Common myeloid progenitor, CD34-positive (primary cell): Measurements from ENCODE around the gene ANKRD13D.
"Not testable (repeated sequence)": the region's sequence is repeated elsewhere in the genome, so short reads cannot be mapped to it uniquely, and the experiment has no call there.

Experiments
- CTCF ChIA-PET: fragments of 350-600 bp; sonication (Branson Sonifier 250); formaldehyde crosslinking; loops from one replicate; lab custom pipeline; 2021; ENCODE audit warnings: antibody characterized with exemption; lab: Charles Lee
- POLR2A ChIA-PET: fragments of 350-600 bp; sonication (Branson Sonifier 250); formaldehyde crosslinking; loops from one replicate; lab custom pipeline; 2021; ENCODE audit warnings: antibody characterized with exemption; lab: Charles Lee
- DNase-seq, 3 donors: peaks; one replicate each; pipeline versions ENCODE4 v3.0.0 to v3.0.0-alpha.2; 2013
- H3K27ac ChIP-seq, 2 experiments: 1 replicate in 1 of 2; 2 replicates in 1 of 2; pipeline ENCODE4 v1.7.0; 2013; ENCODE audit warnings: inconsistent platforms in 2 of 2, low read length in 2 of 2, mild to moderate bottlenecking in 2 of 2, low read depth in 1 of 2, moderate library complexity in 1 of 2; ENCODE audit not compliant: severe bottlenecking in 2 of 2, insufficient read depth in 1 of 2, poor library complexity in 1 of 2
- H3K27me3 ChIP-seq, 5 experiments: replicated peaks in 2 of 5; 1 replicate in 3 of 5; 2 replicates in 2 of 5; pipeline versions ENCODE4 v1.6.1 to v1.7.0; 2013; ENCODE audit warnings: low read length in 4 of 5, mild to moderate bottlenecking in 2 of 5, moderate library complexity in 2 of 5, inconsistent platforms in 1 of 5; ENCODE audit not compliant: insufficient read depth in 5 of 5, control insufficient read depth in 4 of 5
- H3K36me3 ChIP-seq, 4 experiments: 1 replicate in 2 of 4; 2 replicates in 2 of 4; pipeline versions ENCODE4 v1.6.1 to v1.7.0; 2013; ENCODE audit warnings: low read length in 3 of 4, control low read depth in 1 of 4, mild to moderate bottlenecking in 1 of 4; ENCODE audit not compliant: control insufficient read depth in 4 of 4, insufficient read depth in 4 of 4
- H3K4me1 ChIP-seq, 4 experiments: 1 replicate in 3 of 4; 2 replicates in 1 of 4; pipeline versions ENCODE4 v1.6.1 to v1.7.1; 2013; ENCODE audit warnings: low read length in 3 of 4, mild to moderate bottlenecking in 3 of 4, control low read depth in 1 of 4, inconsistent platforms in 1 of 4, moderate library complexity in 1 of 4; ENCODE audit not compliant: control insufficient read depth in 4 of 4, insufficient read depth in 4 of 4; ENCODE audit errors: control extremely low read depth in 1 of 4
- H3K4me3 ChIP-seq, 7 experiments: 1 replicate in 4 of 7; 2 replicates in 3 of 7; pipeline versions ENCODE4 v1.5.1 to v1.7.0; 2013; ENCODE audit warnings: mild to moderate bottlenecking in 7 of 7, low read length in 6 of 7, moderate library complexity in 6 of 7, inconsistent platforms in 2 of 7, low read depth in 2 of 7, control low read depth in 1 of 7; ENCODE audit not compliant: insufficient read depth in 4 of 7, control insufficient read depth in 1 of 7; ENCODE audit errors: extremely low read depth in 1 of 7
- H3K9me3 ChIP-seq, 5 experiments: 1 replicate in 4 of 5; 2 replicates in 1 of 5; pipeline versions ENCODE4 v1.6.1 to v1.7.1; 2013; ENCODE audit warnings: low read length in 4 of 5, mild to moderate bottlenecking in 2 of 5, inconsistent platforms in 1 of 5, low read depth in 1 of 5, moderate library complexity in 1 of 5; ENCODE audit not compliant: control insufficient read depth in 4 of 5, insufficient read depth in 2 of 5; ENCODE audit errors: control extremely low read depth in 1 of 5
- WGBS: methylation state at CpG from one replicate; pipeline ENCODE4 v1.1.5; 2013; ENCODE audit not compliant: insufficient coverage; 5-methylcytosine and 5-hydroxymethylcytosine counted together

The ANKRD13D gene

DNA sequence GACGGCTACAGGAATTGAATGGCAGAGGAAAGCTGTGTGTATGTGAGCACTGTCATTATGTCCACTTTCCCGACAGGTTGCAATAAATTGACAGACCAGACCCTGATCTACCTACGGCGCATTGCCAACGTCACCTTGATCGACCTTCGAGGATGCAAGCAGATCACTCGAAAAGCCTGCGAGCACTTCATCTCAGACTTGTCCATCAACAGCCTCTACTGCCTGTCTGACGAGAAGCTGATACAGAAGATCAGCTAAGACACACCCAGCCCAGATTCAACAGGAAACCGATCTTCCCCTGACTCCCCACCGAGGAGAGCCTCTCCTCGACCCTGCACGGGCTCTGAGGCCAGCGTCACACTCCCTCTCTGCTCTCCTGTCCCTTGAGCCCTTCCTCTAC is 34.3 kb upstream of the ANKRD13D start:
- no peak overlapping the region for H3K4me3 ChIP-seq
- no peak overlapping the region for H3K27ac ChIP-seq

DNA sequence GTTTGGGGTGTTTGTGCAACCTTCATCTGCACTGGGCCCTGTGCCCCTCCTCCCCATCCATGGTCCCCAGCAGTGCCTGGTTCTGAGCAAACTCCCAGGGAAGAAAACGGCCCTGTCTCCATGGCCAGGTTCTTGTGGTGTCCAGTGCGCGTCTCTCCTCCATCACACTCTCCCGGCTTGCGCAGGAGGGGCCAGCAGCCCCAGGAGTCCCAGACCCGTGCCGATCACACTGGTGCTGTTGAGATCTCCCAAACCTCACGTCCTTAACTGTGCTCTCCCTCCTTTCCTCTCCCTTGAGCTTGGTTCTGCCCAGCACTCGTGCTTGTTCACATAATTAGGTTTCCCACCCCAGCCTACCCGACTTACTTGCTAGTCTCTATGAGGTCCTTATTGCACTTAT is 33.8 kb upstream of the ANKRD13D start:
- WGBS = 96% methylated on average over 8 of the region's 10 CpGs
- CTCF ChIA-PET = interaction anchor here (0.6 to 3.2 kb wide), 5 partner anchors 62 to 173 kb away, joined by 3 to 23 read pairs (median 7); no protein-coding TSS in a partner anchor
- DNase-seq = no peak
- POLR2A ChIA-PET = no interaction called here
- H3K9me3 ChIP-seq = no peaks in the 10 kb centered on the region
- H3K4me3 ChIP-seq = no peak overlapping the region
- H3K4me1 ChIP-seq = peaks cover 0 to 8% (median 3%) of the 10 kb centered on the region in 4 experiments
- no peaks in the 10 kb centered on the region for H3K27me3 ChIP-seq
- no peak overlapping the region for H3K27ac ChIP-seq
- peaks cover 16 to 74% (median 52%) of the 10 kb centered on the region in 4 experiments for H3K36me3 ChIP-seq

More for the DNA sequence above, 34.3 kb upstream of the ANKRD13D start:
- H3K27me3 ChIP-seq = no peaks in the 10 kb centered on the region
- ChIA-PET CTCF (interaction anchor here (1.9 to 5.4 kb wide), 6 partner anchors 8 to 173 kb away, joined by 4 to 59 read pairs (median 14); no protein-coding TSS in a partner anchor), POLR2A (interaction anchor here (1.4 kb wide), 1 partner anchor 63 kb away, joined by 6 read pairs; no protein-coding TSS in a partner anchor)
- no peak for DNase-seq
- H3K4me1 ChIP-seq = peaks cover 0 to 8% (median 3%) of the 10 kb centered on the region in 4 experiments
- 93% methylated on average over 12 of the region's 15 CpGs for WGBS
- peaks cover 18 to 79% (median 58%) of the 10 kb centered on the region in 4 experiments for H3K36me3 ChIP-seq
- no peaks in the 10 kb centered on the region for H3K9me3 ChIP-seq

GRCh38 chr11:67255864-67256263 is 33.2 kb upstream of the ANKRD13D start:
- POLR2A ChIA-PET = no interaction called here
- DNase-seq = no peak

DNA sequence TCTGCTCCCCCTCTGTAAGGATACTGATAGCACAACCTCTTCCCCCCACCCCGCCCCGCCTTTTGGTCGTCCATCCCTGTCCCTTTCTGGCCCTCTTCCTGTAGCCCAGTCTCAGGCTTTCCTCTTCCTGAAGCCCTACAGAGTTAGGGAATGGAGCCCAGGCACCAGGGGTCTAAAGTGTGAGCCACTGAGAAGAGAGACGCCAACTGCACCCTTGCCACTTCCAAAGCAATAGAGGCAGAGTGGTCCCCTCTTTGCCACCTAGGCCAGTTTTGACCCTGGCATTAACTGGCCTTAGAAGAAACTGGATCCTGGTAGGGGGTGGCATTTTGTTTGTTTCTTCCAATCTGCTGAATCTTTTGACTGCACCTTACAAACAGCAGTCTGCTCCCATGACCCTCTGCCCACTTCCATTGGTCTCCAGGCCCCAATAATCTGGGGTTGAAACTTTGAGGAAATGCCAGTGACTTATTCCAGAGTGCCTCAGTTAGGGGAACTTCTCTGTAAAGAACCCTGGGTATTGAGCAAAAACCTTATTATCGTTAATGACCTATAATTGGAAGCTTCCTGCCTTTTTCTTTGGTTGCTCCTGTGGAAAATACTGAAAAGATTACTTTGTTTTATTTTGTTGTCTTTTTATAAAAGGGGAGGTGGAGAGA is 32.5 kb upstream of the ANKRD13D start:
- DNase-seq = no peak
- H3K27ac ChIP-seq = no peak overlapping the region
- no peaks in the 10 kb centered on the region for H3K9me3 ChIP-seq
- no peaks in the 10 kb centered on the region for H3K27me3 ChIP-seq
- POLR2A ChIA-PET = no interaction called here
- no peak overlapping the region for H3K4me3 ChIP-seq
- peaks cover 0 to 14% (median 8%) of the 10 kb centered on the region in 4 experiments for H3K4me1 ChIP-seq
- H3K36me3 ChIP-seq = peaks cover 14 to 61% (median 42%) of the 10 kb centered on the region in 4 experiments
- CTCF ChIA-PET = no interaction called here
- 80% methylated on average over 1 of the region's 5 CpGs for WGBS

More at GRCh38 chr11:67255864-67256263, 33.2 kb upstream of the ANKRD13D start:
- Histone ChIP-seq H3K4me1 (peaks cover 0 to 8% (median 3%) of the 10 kb centered on the region in 4 experiments), H3K36me3 (peaks cover 14 to 69% (median 47%) of the 10 kb centered on the region in 4 experiments), H3K9me3 (no peaks in the 10 kb centered on the region), H3K4me3 (no peak overlapping the region), H3K27me3 (no peaks in the 10 kb centered on the region), H3K27ac (no peak overlapping the region)
- CTCF ChIA-PET = interaction anchor here (0.6 to 3.2 kb wide), 2 partner anchors 61 to 87 kb away, joined by 3 to 23 read pairs; no protein-coding TSS in a partner anchor
- 97% methylated on average over 7 of the region's 8 CpGs for WGBS

DNA sequence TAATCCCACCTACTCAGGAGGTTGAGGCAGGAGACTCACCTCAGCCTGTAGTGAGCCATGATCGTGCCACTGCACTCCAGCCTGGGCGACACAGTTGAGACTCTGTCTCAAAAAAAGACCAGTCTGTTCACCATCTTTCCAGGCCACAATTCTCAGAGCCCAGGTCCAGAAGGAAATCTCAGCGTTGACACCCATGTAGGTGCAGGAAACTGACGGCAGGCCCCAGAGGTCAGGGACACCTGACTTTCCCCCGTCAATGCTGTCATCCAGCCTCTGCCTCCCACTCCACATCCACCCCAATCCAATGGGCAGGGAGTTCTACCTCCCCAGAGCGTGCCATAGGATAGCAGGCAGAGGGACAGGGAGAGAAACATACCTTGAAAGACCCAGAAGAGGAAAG is 28.7 kb upstream of the ANKRD13D start:
- no peak overlapping the region for H3K4me3 ChIP-seq
- H3K27me3 ChIP-seq = no peaks in the 10 kb centered on the region
- no peak overlapping the region for H3K27ac ChIP-seq
- peaks cover 2 to 23% (median 12%) of the 10 kb centered on the region in 4 experiments for H3K36me3 ChIP-seq
- DNase-seq = no peak
- CTCF ChIA-PET = no interaction called here
- H3K4me1 ChIP-seq = peaks cover 0 to 32% (median 30%) of the 10 kb centered on the region in 4 experiments
- POLR2A ChIA-PET = no interaction called here
- no peaks in the 10 kb centered on the region for H3K9me3 ChIP-seq
- WGBS = 89% methylated on average over 3 of the region's 6 CpGs

- Histone ChIP-seq H3K4me1 (peaks cover 0 to 38% (median 36%) of the 10 kb centered on the region in 4 experiments), H3K36me3 (peaks cover 0 to 17% (median 6%) of the 10 kb centered on the region in 4 experiments), H3K4me3 (peak overlapping the region in 4 of 7 experiments; percentile 32 to 72 (median 52))
- DNase-seq, H3K27me3 ChIP-seq, H3K9me3 ChIP-seq, H3K27ac ChIP-seq: not testable (repeated sequence)
- CTCF ChIA-PET = interaction anchor here (1.0 to 5.0 kb wide), 13 partner anchors 9 to 120 kb away, joined by 3 to 124 read pairs (median 24); partner anchors contain the start of genes ANKRD13D and SSH3
- POLR2A ChIA-PET = interaction anchor here (0.6 to 2.2 kb wide), 5 partner anchors 8 to 56 kb away, joined by 3 to 12 read pairs (median 4); partner anchors contain the start of gene ANKRD13D
- 54% methylated on average over 36 of the region's 50 CpGs for WGBS
Measured at GRCh38 chr11:67260885-67261639, 28.0 kb upstream of the ANKRD13D start.
